ENCODE results near the gene PSMD11. TPM values are rescaled to one million over a fixed set of nuclear protein-coding genes. Genes with fewer than 3 reads are reported as not detected.

Gene PSMD11
- total and polyA plus RNA-seq, 8 donors, result 22.1 to 39.4 (median 32.7) TPM

DNA sequence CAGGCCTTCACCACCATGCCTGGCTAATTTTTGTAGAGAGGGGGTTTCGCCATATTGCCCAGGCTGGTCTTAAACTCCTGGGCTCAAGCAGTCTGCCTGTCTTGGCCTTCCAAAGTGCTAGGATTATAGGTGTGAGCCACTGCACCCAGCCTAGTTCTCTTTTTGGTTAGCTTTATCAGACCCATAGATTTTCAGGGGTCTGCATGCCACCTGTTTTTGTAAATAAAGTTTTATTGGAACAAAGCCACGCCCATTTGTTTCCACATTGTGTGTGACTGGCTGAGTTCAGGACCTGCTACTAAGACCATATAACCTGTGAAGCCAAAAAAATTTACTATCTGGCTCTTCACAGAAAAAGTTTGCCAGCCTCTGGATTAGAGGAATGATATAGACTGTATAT is 7.6 kb downstream of the PSMD11 start:
- ATAC-seq, result no peak
- H3K4me1 ChIP-seq, result peaks cover 0 to 4% (median 3%) of the 10 kb centered on the region in 3 donors
- DNase-seq, result no peak
- H3K27ac ChIP-seq, result no peak overlapping the region
- H3K27me3 ChIP-seq, result no peaks in the 10 kb centered on the region
- H3K9me3 ChIP-seq, result no peaks in the 10 kb centered on the region
- TF ChIP-seq, protein P1, sequence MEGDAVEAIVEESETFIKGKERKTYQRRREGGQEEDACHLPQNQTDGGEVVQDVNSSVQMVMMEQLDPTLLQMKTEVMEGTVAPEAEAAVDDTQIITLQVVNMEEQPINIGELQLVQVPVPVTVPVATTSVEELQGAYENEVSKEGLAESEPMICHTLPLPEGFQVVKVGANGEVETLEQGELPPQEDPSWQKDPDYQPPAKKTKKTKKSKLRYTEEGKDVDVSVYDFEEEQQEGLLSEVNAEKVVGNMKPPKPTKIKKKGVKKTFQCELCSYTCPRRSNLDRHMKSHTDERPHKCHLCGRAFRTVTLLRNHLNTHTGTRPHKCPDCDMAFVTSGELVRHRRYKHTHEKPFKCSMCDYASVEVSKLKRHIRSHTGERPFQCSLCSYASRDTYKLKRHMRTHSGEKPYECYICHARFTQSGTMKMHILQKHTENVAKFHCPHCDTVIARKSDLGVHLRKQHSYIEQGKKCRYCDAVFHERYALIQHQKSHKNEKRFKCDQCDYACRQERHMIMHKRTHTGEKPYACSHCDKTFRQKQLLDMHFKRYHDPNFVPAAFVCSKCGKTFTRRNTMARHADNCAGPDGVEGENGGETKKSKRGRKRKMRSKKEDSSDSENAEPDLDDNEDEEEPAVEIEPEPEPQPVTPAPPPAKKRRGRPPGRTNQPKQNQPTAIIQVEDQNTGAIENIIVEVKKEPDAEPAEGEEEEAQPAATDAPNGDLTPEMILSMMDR (IDR thresholded peaks at IDR 0.05), result no peak
- H3K4me3 ChIP-seq, result no peak overlapping the region
- intact Hi-C loops (cut with DNase I), result no loop called here
- peaks cover 0 to 34% (median 28%) of the 10 kb centered on the region in 3 donors for H3K36me3 ChIP-seq
- FAIRE-seq, result no peak
- WGBS, 2 donors, result 73 to 98% methylated on average over 2 of the region's 2 CpGs

GRCh38 chr17:32452281-32452680 is 8.0 kb downstream of the PSMD11 start:
- FAIRE-seq (no peak), DNase-seq (no peak), ATAC-seq (no peak)
- Histone ChIP-seq H3K4me1 (peaks cover 0 to 4% (median 0%) of the 10 kb centered on the region in 3 donors), H3K27ac (no peak overlapping the region), H3K27me3 (no peaks in the 10 kb centered on the region), H3K9me3 (no peaks in the 10 kb centered on the region), H3K36me3 (peaks cover 0 to 34% (median 32%) of the 10 kb centered on the region in 3 donors), H3K4me3 (no peak overlapping the region)
- TF ChIP-seq, protein P1 (IDR thresholded peaks at IDR 0.05), result no peak
- intact Hi-C loops (cut with DNase I), result no loop called here
- WGBS, 2 donors, result 94 to 100% methylated on average over 1 of the region's 1 CpG

- 89 to 93% methylated on average over 2 of the region's 2 CpGs for WGBS, 2 donors
- no peaks in the 10 kb centered on the region for H3K27me3 ChIP-seq
- H3K27ac ChIP-seq, result no peak overlapping the region
- ATAC-seq (no peak), DNase-seq (no peak), FAIRE-seq (no peak)
- peaks cover 0 to 4% (median 0%) of the 10 kb centered on the region in 3 donors for H3K4me1 ChIP-seq
- H3K9me3 ChIP-seq, result no peaks in the 10 kb centered on the region
- H3K4me3 ChIP-seq, result no peak overlapping the region
- intact Hi-C loops (cut with DNase I), result no loop called here
- H3K36me3 ChIP-seq, result peaks cover 0 to 39% (median 34%) of the 10 kb centered on the region in 3 donors
- TF ChIP-seq, protein P1 (IDR thresholded peaks at IDR 0.05), result no peak
Observed at GRCh38 chr17:32453370-32453769, 9.1 kb downstream of the PSMD11 start.

DNA sequence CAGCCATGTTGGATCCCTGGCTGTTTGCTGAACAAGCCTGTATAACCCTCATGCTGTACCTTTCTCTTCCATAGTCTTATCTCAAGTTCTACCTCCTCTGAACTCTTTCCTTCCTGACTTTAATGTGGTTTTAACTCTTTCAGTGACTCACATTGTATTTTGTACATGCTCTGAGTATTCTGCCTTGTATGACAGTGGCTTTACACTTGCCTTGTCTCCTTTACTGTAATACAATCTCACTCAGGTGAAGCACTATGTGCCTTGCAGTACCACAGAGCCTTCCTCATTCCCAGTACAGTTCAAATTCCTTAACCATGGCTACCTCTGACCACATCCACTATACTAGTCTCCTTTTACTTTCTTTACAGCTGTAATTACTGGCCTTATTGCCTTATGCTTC is 14.1 kb downstream of the PSMD11 start:
- intact Hi-C loops (cut with DNase I), result no loop called here
- Histone ChIP-seq H3K27ac (no peak overlapping the region), H3K9me3 (no peaks in the 10 kb centered on the region), H3K4me3 (no peak overlapping the region), H3K36me3 (peaks cover 0 to 54% (median 14%) of the 10 kb centered on the region in 3 donors), H3K4me1 (peaks cover 0 to 7% (median 0%) of the 10 kb centered on the region in 3 donors), H3K27me3 (no peaks in the 10 kb centered on the region)
- no peak for DNase-seq
- TF ChIP-seq, protein P1 (IDR thresholded peaks at IDR 0.05), result no peak
- no peak for ATAC-seq
- no peak for FAIRE-seq

- no peaks in the 10 kb centered on the region for H3K27me3 ChIP-seq
- intact Hi-C loops (cut with DNase I), result no loop called here
- ATAC-seq (no peak), FAIRE-seq (no peak), DNase-seq (no peak)
- H3K27ac ChIP-seq, result no peak overlapping the region
- H3K36me3 ChIP-seq, result peaks cover 0 to 54% (median 5%) of the 10 kb centered on the region in 3 donors
- H3K9me3 ChIP-seq, result no peaks in the 10 kb centered on the region
- TF ChIP-seq, protein P1 (IDR thresholded peaks at IDR 0.05), result no peak
- H3K4me1 ChIP-seq, result peaks cover 0 to 7% (median 0%) of the 10 kb centered on the region in 3 donors
- WGBS, 2 donors, result 86 to 90% methylated on average over 4 of the region's 4 CpGs
- no peak overlapping the region for H3K4me3 ChIP-seq
Observed at GRCh38 chr17:32460054-32460453, 15.7 kb downstream of the PSMD11 start.

All from pancreas (tissue), 10 donors.